Measurements from ENCODE around the gene TRIOBP.

TRIOBP gene

DNA sequence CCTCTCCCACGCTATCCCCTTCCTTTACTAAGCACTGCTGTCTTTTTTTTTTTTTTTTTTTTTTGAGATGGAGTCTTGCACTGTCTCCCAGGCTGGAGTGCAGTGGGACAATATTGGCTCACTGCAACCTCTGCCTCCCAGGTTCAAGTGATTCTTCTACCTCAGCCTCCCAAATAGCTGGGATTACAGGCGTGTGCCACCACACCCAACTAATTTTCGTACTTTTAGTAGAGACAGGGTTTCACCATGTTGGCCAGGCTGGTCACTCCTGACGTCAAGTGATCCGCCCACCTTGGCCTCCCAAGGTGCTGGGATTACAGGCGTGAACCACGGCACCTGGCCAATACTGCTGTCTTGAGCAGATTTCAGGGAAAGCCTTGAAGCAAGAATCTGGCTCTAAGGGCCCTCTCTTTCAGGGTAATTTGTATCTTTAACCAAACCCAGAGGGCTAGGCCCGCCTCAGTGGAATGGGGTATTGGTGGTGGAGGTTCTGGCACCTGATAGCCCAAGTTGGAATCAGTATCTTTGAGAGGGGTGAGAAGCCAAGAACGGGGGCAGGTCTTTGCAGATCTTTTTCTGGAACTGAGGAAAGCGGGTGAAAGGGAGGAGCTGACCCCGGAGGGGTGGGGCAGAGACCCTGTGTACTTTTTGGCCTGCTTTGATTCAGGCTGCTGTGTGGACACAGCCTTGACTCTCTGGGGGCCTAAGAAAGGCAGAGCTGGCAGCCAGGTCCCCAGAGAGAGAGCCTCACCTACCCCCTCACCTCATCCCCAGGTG is 37.0 kb downstream of the TRIOBP start:
- DNase-seq, result no peak

DNA sequence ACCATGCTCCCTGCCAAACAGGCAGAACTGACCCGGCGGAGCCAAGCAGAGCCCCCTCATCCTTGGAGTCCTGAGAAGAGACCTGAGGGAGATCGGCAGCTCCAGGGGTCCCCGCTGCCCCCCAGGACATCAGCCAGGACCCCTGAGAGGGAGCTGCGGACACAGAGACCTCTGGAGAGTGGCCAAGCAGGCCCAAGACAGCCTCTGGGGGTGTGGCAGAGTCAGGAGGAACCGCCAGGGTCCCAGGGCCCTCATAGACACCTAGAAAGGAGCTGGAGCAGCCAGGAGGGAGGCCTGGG is 37.5 kb downstream of the TRIOBP start:
- no peak for DNase-seq

DNA sequence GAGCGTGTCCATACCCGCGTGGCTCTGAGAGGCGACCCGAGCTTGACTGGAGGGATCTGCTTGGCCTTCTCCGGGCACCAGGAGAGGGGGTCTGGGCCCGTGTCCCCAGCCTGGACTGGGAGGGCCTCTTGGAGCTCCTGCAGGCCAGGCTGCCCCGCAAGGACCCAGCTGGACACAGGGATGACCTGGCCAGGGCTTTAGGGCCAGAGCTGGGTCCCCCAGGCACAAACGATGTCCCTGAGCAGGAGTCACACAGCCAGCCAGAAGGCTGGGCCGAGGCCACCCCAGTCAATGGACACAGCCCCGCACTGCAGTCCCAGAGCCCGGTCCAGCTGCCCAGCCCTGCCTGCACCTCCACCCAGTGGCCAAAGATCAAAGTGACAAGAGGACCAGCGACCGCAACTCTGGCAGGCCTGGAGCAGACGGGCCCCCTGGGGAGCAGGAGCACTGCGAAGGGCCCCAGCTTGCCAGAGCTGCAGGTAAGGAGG is 38.2 kb downstream of the TRIOBP start:
- no peak for DNase-seq

DNA sequence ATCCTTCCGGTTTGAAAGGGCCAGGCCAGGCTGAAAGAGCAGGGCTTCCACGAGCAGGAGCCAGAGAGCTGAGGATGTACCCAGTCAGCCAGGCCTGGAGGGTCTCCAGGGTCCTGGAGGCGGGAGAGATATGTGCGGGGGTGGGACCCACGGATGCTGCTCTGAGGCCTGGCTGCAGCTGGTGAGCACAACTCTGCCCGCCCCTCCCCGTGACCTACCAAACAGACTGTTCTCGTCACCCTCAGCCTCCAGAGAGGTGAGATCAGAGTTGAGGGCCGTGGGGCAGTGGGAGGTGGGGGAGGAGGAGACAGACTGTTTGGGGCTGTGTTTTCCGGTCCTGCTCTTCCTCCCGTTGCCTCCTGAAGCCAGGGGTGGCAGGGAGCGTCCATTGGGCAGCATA is 42.2 kb downstream of the TRIOBP start:
- no peak for DNase-seq

DNA sequence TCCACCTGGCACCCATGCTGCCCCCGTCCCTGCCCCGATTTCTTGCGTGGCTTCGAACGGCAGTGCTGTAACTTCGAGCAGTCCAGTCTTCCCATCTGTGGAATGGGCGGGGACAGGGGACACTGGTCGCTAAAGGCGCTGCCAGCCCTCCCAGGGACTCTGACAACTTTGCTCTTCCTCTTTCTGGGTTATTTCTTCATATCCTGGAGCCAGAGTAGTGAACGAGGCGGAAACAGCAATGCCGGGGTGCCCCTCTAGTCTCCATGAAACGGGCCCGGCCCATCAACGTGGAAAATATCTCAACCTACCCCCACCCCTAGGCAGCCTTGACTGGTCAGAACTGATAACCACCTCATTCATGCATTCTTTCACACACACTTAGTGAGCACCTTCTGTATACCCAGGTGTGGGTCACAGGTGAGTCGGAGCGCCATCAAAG is 42.8 kb downstream of the TRIOBP start:
- DNase-seq, result no peak

DNA sequence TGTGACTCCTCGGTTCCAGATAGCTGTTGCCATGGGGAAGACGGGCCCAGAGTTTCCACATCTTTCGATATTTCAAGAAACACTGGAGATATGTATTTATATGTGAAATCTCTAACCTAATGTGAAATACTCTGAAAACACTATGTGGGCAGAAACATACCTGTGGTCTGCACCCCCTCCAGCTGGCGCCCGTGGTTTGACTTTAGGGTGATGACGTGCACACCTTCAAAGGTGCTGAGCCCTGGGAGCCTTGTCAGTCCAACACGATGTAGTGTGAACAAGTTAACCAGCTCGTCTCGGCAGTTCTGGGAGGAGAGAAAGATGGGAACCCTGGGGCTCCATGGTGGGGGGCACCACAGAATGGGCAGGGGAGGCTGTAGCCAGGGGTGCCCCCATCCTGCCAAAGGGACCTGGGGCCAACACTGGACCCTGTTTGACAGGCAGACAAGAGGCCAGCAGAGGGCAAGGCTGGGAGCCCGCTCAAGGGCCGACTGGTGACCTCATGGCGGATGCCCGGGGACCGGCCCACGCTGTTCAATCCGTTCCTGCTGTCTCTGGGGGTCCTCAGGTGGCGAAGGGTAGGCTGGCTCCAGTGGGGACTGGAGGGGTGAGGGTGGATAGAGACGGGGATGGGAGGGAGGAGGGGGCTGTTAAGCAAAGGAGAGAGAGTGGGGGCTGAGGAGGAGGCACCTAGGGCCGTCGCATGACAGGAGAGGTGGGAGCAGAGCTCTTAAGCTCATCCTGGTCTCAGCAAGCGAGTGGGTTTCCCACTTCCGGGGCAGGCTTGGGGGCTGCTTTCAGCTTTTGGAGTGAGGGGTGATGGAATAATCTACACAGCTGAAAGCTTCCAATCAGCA is 43.8 kb downstream of the TRIOBP start:
- DNase-seq, result no peak

DNA sequence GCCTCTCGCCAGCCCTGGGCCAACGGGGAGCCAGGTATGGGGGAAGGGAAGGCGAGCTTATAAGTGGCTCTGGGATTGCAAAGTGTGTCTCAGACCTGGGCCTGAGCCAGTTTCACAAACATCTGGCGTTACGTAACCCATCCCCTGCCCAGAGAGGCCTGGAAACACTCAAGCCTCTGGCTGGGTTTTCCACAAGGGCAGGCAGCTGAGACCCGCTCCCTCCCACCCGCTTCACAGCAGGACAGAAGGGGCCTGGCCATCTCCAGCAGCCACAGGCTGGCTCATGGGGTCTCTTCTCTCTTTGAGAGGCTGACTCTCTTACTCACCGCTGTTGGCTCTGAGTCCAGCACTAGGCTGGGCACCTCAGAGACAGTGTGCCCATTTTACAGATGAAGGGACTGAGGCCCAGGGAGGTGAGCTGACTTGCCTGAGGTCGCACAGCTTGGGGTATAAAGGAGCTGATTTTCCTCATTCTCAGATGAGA is 44.5 kb downstream of the TRIOBP start:
- DNase-seq, result peak; percentile 75

DNA sequence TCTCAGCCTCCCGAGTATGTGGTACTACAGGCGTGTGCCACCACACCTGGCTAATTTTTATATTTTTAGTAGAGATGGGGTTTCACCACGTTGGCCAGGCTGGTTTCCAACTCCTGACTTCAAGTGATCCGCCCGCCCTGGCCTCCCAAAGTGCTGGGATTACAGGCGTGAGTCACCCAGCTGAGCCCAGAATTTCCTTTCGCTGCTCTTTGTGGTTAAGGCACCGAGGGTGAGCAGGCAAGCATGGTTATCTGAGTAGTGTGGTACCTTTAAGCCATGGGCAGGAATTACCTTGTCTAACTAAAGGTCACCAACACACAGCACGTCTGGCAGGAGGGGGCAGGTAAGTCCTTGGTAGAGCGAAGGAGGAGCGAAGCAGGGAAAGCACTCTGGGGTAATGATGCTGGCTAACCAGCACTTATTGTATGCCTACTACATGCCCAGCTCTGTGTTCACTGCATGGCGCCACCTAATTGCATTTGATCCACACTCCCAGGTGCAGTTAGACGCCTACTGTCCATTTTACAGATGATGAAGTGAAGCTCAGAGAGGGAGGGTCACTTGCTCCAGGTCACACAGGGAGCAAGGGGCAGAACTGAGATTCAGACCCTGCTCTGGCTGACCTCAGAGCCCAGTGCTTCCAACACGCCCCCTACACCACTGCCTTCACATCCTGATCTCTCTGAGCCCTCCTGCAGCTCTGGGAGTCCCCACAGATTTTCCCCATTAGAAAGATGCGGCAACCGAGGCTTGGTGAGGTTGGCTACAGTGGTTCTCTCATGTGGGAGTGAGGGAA is 45.7 kb downstream of the TRIOBP start:
- no peak for DNase-seq

DNA sequence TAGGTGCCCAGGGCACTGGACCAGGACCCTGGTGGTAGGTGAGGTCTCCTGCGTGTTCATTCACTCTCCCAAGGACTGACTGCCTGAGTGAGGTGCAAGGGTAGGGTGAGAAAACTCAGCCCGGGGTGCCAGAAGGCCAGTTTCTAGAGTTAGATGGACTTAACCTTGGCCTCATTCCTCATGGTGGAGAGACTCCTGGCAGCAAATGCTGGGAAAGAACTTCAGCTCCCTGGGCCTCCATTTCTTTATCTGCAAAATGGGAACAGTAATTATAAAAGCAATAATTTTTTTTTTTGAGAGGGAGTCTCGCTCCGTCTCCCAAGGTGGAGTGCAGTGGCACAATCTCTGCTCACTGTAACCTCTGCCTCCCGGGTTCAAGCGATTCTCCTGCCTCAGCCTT is 47.7 kb downstream of the TRIOBP start:
- no peak for DNase-seq

DNA sequence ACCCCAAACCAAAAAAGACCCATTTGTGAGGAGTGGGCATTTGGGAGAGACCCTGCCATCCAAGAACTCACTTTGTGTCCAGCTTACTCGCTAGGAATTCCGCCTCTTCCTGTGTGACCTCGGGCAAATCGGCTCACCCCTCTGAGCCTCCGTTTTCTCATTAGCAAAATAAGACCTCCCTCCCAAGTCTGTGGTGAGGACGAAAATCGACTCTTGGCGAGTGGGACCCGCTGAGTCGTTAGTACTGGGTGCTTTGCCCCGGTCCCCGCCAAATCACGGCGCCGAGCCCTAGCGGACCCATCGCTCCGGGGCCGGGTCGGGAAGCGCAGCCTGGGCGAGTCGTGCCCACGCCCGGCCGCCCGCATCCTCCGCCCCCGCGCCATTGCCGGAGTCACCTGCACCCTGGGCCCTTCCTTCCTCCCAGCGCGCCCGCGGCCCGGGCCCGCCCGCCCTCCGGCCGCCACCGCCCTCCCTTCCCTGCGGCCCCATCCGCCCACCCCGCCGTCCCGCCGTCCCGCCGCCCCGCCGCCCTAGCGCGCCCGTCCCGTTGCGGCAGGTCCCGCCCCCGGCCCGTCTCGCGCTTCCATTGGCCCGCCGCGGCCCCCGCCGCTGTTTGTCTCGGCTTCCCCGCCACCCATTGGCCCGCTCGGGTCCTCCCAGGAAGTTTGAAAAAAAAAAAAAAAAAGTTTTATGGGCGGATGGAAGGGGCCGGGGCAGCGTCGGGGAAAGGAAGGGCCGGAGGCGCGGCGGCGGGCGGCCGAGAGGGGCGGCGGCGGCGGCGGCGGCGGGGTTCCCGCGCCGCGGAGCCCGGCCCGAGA is 48.9 kb downstream of the TRIOBP start:
- DNase-seq, result no peak

DNA sequence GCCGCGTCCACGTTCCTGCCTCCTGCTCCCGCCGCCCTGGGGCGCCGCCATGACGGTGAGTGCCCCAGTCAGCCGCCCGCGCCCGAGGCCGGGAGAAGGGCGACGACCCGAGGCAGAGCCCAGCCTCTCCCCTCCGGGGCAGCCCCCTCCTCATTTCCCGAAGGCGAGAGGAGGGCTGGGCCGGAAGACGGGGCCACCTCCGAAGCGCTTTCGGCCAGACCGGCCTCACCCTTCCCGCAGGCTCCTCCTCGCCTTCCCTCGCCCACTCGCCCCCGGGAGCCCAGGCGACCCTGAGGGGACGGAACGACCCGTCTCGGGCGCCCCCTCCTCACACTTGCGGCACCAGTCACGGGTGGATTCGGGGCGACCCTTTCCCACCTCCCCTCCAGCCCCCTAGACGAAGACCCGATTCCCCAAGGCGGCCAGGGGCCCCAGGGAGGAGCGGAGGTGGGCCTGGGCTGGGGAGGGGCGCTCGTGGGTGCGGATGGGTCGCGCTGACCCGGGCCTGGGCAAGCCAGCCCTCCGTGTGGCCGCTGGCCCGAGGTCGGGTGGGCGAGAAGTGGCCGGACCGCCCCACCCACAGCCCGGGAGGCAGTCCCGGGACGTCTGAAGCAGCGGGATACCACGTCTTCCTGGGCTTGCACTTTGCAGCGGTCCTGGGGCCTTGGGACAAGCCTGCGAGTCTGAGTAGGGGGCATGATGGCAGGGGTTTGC is 49.7 kb downstream of the TRIOBP start:
- DNase-seq, result no peak

DNA sequence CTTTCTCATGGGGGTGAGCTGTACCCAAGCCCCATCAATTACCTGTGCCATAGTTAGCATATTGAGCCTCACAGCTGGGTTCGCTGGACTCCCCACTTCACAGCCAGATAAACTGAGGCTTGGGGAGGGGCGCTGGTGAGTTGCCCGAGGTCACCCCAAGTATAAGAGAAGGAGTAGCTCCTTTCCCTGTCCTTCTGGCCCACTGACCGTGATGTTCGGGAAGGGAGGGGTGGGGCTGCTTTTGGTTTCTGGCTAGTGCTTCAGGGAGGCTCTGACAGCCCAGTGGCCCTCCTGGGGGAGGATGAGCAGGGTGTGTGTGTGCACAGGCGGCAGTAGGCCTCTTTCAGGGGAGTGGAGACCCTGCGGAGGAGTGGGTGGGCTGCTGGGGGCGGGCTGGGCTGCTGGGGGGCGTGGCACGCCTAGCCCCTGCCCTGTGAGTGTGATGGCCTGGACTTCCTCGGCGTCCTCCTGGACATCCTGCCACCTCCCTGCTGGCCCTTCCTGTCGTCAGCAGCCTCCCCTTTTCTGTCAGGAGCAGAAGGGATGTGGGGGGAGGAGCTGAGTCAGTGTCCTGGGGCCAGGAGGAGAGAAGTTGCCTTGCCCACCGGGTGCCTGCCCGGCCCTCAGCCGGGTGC is 50.3 kb downstream of the TRIOBP start:
- no peak for DNase-seq

DNA sequence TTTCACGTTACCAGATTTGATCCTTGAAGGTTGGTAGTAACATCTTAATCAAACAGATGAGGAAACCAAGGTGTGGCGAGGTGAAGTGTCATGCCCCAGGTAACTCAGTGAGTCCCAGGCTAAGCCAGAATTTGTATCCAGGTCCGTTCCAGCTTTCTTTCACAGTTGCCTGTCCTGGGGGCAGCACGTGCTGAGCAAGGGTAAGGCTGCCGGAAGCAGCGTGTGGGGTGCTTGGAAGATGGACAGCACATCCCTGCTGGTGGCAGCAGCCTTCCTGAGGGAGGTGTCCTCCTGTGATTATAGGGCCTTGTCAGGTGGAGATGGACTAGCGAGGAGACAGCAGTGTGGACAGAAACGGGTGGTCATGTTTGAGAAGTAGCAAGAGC is 50.9 kb downstream of the TRIOBP start:
- DNase-seq, result no peak

DNA sequence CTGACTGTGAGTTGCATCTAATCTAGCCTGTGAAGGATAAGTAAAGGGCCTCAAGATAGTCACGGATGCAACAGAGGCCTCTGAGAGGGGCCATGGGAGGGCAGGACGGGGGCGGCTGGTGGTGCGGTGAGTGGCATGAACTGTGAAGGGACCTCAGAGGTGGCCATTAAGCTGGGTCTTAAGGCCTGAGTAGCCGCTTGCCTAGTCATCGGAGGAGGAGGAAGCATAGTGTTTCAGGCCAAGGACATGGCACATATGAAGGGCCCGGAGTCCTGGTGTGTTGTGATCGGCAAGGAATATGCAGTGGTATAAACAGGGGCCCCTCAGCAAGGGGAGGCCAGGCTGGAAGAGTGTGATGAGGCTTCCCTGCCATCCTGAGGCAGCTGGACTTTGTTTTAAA is 51.8 kb downstream of the TRIOBP start:
- DNase-seq, result no peak

DNA sequence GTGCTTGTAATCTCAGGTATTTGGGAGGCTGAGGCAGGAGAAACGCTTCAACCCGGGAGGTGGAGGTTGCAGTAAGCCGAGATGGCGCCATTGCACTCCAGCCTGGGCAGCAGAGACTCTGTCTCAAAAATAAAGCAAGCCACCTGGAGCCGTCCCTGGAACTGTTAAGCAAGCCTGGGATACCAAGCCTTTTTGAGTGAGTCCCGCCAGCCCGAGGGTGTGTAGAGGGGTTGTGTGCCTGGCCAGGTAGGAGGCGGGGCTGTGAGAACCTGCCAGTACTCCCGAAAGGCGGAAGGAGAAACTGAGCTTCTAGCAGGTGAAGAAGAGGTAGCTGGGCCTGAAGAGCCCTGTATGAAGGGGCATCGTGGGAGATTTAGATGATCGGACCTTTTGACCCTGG is 52.4 kb downstream of the TRIOBP start:
- DNase-seq, result no peak

DNA sequence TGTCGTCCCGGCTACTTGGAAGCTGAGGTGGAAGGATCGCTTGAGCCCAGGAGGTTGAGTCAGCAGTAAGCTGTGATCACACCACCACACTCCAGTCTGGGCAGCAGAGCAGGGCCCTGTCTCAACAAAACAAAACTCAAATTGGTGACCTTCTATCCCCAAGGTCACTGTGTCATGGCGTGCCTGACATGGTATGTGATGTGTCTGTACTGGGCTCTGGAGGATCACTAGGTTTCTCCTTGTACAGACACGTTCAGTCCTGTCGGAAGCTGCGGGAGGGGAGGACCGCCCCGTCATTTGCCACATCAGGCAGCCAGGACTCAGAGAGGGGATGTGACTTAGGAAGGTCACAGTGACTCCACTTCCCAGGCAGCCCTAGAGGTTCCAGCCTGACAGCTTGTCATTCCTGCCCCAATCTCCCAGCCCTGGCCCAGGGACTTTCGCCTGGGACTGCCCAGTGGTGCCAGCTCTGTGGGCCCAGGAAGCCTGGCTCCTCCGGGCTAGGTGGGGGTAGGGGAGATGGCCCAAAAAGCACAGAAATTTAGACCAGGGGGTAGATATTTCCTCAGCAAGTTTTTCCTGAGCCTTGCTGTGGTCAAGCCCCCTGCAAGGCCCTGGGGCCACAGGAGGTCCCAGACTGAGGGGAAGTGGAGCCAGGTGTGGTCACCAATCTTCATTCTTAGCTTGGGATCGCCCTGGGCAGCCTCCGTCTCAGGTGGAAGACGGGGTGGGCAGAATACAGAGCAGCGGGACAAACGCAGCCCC is 53.2 kb downstream of the TRIOBP start:
- no peak for DNase-seq

DNA sequence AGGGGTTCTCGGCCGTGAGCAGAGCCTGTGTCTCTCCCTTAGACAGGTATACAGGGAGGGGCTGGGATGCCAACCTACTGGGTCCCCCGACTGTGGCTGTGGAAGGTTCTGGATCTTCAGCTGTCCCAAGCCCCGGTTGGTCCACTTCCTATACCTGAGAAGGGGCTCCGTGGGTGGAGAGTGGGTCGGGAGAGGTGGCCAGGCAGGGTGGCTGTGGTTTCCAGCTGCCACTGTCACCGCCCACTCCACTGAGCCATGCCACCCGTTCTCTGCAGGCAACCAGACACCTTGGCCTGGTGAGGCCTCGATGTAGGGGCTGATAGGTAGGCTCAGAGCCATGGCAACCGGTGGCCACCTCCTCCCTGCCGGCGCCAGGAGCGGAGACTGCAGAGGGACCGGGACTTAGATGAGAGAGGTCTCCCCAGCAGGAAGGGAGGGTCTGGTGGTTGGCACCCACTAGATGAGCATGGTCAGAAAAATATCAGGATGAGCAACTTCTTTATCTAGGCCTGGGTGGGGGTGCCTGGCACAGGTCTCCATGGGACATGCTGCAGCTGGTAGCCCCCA is 53.8 kb downstream of the TRIOBP start:
- no peak for DNase-seq

DNA sequence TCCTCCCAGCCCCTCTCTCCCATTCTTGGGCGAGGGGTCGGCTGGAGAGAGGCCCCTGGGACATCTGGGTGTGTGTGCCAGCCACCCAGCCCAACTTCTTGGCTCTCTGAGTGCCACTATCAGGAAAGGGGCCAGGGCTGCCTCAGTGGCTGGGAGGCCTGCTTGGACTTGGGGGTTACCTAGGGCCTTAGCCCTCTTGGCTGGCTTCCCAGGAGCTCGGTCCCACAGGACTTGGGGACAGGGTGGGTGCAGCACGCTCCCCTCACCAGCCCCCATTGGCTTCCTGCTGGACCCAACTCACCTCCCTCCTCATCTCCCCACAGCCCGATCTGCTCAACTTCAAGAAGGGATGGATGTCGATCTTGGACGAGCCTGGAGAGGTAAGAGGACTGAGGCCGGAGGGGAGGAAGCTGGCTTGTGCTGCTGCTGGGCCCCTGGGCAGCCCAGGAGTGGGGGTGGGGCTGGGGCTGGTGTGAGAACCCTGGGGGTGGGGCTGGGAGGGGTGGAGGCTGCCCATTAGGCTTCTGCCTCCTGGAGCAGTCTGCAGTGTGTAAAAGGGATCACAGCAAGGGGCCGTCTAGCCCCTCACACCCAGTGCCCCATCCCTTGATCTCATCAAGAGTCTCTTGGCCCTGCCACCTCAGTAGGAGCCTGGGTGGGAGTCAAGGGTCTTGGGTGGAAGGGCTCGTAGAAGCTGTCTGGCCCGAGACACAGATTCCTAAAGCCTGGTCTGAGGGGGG is 54.8 kb downstream of the TRIOBP start:
- no peak for DNase-seq
